ENCODE results near the gene NUP107.

The NUP107 gene

DNA sequence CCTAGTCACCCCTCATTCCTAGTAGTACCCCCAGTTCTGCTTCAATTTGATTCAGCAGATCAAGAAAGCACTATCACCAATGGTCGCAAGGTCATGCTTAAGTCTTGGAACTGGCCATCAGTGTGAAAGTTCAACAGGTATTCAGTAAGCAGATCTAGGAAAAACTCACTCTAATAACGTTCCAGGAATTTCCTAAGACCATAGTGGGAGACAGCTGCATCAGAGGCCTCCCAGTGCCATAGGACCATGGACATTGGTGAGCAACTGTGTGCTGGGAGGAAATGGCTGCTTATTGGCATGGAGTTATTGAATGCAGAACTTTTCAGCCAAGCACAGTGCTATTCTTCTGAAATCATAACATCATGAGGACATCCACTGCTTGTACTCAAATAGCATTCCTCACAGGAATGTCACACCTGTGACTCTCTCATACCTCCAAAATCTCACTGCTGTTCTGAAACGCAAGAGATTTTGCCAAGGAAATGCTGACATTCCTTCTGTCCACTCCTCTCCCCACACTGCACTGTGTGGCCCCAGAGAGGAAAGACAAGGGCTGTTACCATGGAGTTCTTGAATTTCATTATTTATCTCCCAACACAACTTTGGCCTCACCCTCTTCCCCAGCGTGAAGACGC, 90.3 kb downstream of the NUP107 start:
- DNase-seq, result no peak

DNA sequence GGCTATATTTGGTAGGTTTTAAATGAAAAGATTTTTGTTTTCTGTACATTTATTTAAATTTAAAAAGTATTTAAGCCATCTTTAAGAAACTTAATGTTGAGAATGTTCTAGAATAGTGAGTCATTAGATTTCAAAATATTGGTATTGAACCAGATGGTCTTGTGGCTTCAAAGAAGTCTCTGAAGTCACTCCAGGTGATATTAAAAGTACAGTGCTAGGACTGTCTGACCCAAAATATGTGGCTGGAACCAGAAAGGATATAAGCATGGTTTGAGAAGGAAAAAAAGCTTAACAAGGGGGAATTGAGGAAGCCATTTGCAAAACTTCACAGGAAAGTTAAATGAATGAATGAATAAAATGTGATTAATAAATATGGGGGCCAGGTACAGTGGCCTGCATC, 92.5 kb downstream of the NUP107 start:
- no peak for DNase-seq

DNA sequence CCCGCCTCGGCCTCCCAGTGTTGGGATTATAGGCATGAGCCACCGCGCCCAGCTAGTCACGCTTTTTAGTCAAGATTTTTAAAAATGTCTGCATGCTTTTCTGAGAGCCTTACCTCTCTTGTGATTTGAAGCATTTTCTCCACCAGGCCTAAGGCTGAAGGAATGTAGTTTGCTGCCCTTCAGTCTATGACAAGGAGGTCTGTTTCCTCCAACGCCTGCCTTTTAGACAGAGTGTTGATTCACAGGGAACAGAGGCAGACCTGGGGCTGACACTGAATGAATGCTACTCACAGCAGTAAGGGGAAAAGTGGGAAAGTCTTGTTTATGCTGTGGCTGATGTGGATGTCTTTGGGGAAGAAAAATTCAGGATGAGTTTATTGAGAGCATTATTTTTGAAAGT, 94.0 kb downstream of the NUP107 start:
- no peak for DNase-seq

GRCh38 chr12:68781728-68782127, 95.0 kb downstream of the NUP107 start:
- DNase-seq, result no peak

DNA sequence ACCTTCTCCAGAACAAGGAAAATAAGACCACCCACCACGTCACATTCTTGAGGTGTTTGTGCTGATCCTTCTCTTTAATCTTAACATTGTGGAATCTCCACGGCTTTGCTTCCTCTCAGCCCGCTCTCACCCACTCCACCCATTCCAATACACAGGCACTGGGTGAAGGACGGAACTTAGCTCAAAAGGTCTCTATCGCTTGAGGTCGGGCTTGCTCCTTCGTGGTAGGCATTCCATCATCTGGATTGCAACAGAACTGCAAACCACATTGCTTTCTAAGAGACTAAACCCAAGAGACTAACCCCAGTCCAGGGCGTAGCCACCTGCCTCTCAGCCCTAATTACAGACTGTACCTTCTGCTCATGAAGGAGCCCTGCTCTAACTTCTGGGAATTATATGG, 97.2 kb downstream of the NUP107 start:
- no peak for DNase-seq

DNA sequence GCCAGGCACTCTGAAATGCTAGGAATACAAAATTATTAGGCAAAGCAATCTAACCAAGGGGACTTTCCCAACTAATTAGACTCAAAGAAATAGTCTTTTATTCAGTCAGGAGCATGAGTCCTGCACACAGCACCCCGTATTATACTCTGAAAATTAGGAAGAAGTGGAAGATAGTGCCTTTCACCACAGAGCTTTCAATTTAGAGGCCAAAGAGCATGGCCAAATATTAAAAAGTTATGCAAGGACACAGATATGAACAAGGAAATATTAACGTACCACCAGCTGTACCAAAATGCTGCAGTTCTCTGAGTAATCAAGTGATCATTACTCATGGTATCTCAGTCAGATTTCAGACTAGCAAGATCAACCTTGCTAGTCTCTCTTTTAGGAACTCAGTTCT, 98.6 kb downstream of the NUP107 start:
- DNase-seq, result no peak

DNA sequence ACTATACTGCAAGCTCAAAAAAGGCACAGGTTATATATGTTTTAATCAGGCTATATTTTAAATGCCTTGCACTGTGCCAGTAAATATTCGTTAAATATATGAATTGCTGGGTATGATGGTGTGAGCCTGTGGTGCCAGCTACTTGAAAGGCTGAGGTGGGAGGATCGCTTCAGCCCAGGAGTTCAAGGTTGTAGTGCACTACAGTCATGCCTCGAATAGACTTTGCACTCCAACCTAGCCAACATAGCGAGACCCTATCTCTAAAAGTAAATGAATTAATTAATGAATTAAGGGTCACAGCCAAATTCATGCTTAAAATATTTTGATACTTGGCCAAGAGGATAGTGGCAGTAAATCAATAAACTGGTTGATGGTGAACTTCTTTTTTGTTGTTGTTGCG, 99.0 kb downstream of the NUP107 start:
- no peak for DNase-seq

- DNase-seq, result no peak
Observed at GRCh38 chr12:68786929-68787328, 100.2 kb downstream of the NUP107 start.

- no peak for DNase-seq
Observed at GRCh38 chr12:68788554-68789143, 101.9 kb downstream of the NUP107 start.

DNA sequence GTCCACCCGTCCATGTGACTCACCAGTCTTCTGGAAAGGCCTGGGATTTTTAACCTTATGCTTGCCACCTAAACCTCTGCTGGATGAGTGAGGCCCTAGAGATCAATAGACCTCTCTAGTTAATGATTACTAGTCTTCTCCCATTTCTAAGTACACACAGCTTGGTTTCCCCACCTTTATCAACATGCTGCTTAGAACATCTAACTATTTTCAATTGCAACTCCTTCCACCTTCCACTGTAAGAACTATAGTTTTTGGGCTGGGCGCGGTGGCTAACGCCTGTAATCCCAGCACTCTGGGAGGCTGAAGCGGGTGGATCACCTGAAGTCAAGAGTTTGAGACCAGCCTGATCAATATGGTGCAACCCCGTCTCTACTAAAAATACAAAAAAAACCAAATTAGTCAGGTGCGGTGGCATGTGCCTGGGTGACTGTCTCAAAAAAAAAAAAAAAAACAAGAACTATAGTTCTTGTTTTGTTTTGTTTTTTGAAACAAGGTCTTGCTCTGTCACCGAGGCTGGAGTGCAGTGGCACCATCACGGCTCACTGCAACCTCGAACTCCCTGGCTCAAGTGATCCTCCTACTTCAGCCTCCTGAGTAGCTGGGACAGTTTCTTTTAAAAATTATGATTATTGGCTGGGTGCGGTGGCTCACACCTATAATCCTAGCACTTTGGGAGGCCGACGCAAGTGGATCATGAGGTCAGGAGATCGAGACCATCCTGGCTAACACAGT, 102.5 kb downstream of the NUP107 start:
- no peak for DNase-seq

DNA sequence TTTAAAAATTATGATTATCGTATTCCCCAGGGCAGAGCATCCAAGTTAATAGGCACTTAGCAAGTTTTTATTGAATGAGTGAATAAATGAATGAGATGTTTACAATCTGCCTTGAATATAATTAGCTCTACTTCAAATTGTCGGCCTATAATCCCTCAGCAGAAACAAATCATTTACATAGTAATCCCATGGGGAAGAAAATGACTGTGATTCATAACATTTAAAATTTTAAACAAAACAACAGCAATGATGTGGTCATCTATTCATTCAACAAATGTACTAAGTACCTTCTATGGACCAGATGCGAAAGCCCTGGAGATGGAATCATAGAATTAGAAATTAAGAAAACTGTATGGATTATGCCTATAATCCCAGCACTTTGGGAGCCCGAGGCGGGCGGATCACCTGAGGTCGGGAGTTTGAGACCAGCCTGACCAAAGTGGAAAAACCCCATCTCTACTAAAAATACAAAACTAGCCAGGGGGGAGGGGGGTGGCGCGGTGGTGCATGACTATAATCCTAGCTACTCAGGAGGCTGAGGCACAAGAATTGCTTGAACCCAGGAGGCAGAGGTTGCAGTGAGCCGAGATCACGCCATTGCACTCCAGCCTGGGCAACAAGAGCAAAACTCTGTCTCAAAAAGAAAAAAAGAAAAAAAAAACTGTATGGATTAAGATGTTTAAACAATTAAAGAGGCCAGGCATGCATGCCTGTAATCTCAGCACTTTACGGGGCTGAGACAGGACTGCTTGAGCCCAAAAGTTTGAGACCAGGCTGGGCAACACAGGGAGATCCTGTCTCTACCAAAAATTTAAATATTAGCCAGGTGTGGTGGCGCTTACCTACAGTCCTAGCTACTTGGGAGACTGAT, 103.5 kb downstream of the NUP107 start:
- DNase-seq, result no peak

DNA sequence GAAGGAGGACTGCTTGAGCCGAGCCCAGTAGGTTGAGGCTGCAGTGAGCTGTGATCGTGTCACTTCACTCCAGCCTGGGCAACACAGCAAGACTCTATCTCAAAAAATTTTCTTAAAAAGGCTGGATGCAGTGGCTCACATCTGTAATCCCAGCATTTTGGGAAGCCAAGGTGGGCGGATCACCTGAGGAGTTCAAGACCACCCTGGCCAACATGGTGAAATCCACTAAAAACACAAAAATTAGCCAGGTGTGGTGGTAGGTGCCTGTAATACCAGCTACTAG, 104.1 kb downstream of the NUP107 start:
- no peak for DNase-seq

- no peak for DNase-seq
Observed at GRCh38 chr12:68791897-68792481, 105.2 kb downstream of the NUP107 start.

GRCh38 chr12:68792952-68793351, 106.2 kb downstream of the NUP107 start:
- DNase-seq, result no peak

GRCh38 chr12:68793436-68793835, 106.7 kb downstream of the NUP107 start:
- no peak for DNase-seq

GRCh38 chr12:68793975-68794652, 107.3 kb downstream of the NUP107 start:
- no peak for DNase-seq

- no peak for DNase-seq
Observed at GRCh38 chr12:68794653-68795251, 108.0 kb downstream of the NUP107 start.

Data from NK-92 treated with Interleukin-12 subunit alpha and Interleukin-12 subunit beta, amount 100 ng/mL, for 24 hours (cell line).